SH-SY5Y (cell line): ENCODE data around the gene CD244.

Experiments
- GATA2 ChIP-seq: IDR thresholded peaks from 2 replicates; pipeline ENCODE4 v1.6.1; 2011; ENCODE audit warnings: mild to moderate bottlenecking, low read depth, low read length
- GATA3 ChIP-seq: IDR thresholded peaks from 2 replicates; pipeline ENCODE4 v1.6.1; 2011; ENCODE audit warnings: low read depth, mild to moderate bottlenecking, low read length, moderate library complexity

DNA sequence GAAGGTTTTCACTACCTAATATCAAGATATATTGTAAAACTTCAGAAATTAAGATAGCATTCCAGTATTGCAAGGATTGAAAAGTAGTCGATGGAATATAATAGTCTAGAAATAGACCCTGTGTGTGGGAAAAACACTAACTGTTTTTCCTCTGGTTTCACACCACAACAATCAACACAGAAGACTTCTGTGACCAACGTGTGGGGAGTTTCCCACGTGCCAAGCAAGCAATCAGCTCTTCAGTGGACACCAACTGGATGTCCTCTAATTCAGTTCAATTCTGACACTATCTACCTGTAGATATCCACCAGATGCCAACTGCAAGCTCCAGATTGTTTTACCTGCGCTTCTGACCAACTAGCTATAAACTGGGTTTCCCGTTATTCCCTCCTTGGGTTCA is 12.1 kb downstream of the CD244 start:
- TF ChIP-seq GATA2, result no peak
- TF ChIP-seq GATA3, result no peak
